H9 (cell line): Measurements from ENCODE around the gene THBS2. TPM values are rescaled to one million over a fixed set of nuclear protein-coding genes. Genes with fewer than 3 reads are reported as not detected.
"Not testable (repeated sequence)": the region's sequence is repeated elsewhere in the genome, so short reads cannot be mapped to it uniquely, and the experiment has no call there.

Experiments
- DNase-seq: peaks from one replicate; pipeline ENCODE4 v3.0.0-alpha.2; 2017
- H2AFZ ChIP-seq: one replicate; pipeline ENCODE4 v1.6.1; 2013; ENCODE audit warnings: mild to moderate bottlenecking, low read length, control low read depth, moderate library complexity
- H2AK5ac ChIP-seq: 2 replicates; pipeline ENCODE4 v1.6.1; 2013; ENCODE audit warnings: low read length, control low read depth, mixed read lengths; ENCODE audit not compliant: insufficient read length
- H2BK120ac ChIP-seq: one replicate; pipeline ENCODE4 v1.6.1; 2013; ENCODE audit warnings: low read depth, mild to moderate bottlenecking, low read length, control low read depth, inconsistent platforms; ENCODE audit not compliant: poor library complexity, severe bottlenecking
- H2BK12ac ChIP-seq: 2 replicates; pipeline ENCODE4 v1.6.1; 2013; ENCODE audit warnings: low read length, control low read depth, mixed read lengths, low read depth; ENCODE audit not compliant: insufficient read length
- H2BK15ac ChIP-seq: 2 replicates; pipeline ENCODE4 v1.6.1; 2013; ENCODE audit warnings: low read depth, low read length, control low read depth
- H2BK20ac ChIP-seq: one replicate; pipeline ENCODE4 v1.6.1; 2013; ENCODE audit warnings: low read depth, mild to moderate bottlenecking, low read length, control low read depth, inconsistent platforms; ENCODE audit not compliant: poor library complexity, severe bottlenecking
- H2BK5ac ChIP-seq: 2 replicates; pipeline ENCODE4 v1.6.1; 2013; ENCODE audit warnings: low read length, control low read depth, mixed read lengths; ENCODE audit not compliant: insufficient read length
- H3K14ac ChIP-seq: 2 replicates; pipeline ENCODE4 v1.6.1; 2013; ENCODE audit warnings: low read length, control low read depth; ENCODE audit not compliant: insufficient read depth
- H3K18ac ChIP-seq: 2 replicates; pipeline ENCODE4 v1.6.1; 2013; ENCODE audit warnings: low read depth, mild to moderate bottlenecking, mixed read lengths, low read length, control low read depth; ENCODE audit not compliant: insufficient read length
- H3K23ac ChIP-seq: 2 replicates; pipeline ENCODE4 v1.6.1; 2013; ENCODE audit warnings: low read length, control low read depth, mixed read lengths, low read depth; ENCODE audit not compliant: insufficient read length
- H3K23me2 ChIP-seq: 2 replicates; pipeline ENCODE4 v1.6.1; 2013; ENCODE audit warnings: low read depth, mild to moderate bottlenecking, mixed read lengths, low read length, control low read depth; ENCODE audit not compliant: insufficient read length, poor library complexity, severe bottlenecking
- H3K27ac ChIP-seq: 2 replicates; pipeline ENCODE4 v1.5.1; 2013; ENCODE audit warnings: low read length, control low read depth, mixed read lengths, low read depth; ENCODE audit not compliant: insufficient read length
- H3K27me3 ChIP-seq: 2 replicates; pipeline ENCODE4 v1.6.1; 2013; ENCODE audit warnings: low read length, control low read depth, inconsistent platforms; ENCODE audit not compliant: insufficient read depth
- H3K4ac ChIP-seq: 2 replicates; pipeline ENCODE4 v1.6.1; 2013; ENCODE audit warnings: low read depth, mild to moderate bottlenecking, control low read depth, inconsistent platforms, low read length, moderate library complexity
- H3K4me1 ChIP-seq: 2 replicates; pipeline ENCODE4 v1.6.1; 2013; ENCODE audit warnings: low read length, control low read depth, inconsistent platforms; ENCODE audit not compliant: insufficient read depth
- H3K4me2 ChIP-seq: 2 replicates; pipeline ENCODE4 v1.6.1; 2013; ENCODE audit warnings: low read length, control low read depth, mixed read lengths; ENCODE audit not compliant: insufficient read length, insufficient read depth
- H3K56ac ChIP-seq: 2 replicates; pipeline ENCODE4 v1.6.1; 2013; ENCODE audit warnings: low read depth, mild to moderate bottlenecking, mixed read lengths, low read length, control low read depth; ENCODE audit not compliant: insufficient read length
- H3K79me1 ChIP-seq: 2 replicates; pipeline ENCODE4 v1.6.1; 2013; ENCODE audit warnings: low read depth, mild to moderate bottlenecking, moderate library complexity, low read length, control low read depth, inconsistent platforms; ENCODE audit not compliant: insufficient read depth, poor library complexity, severe bottlenecking
- H3K79me2 ChIP-seq: 2 replicates; pipeline ENCODE4 v1.6.1; 2013; ENCODE audit warnings: low read length, control low read depth, inconsistent platforms; ENCODE audit not compliant: insufficient read depth
- H3K9ac ChIP-seq: 2 replicates; pipeline ENCODE4 v1.6.1; 2013; ENCODE audit warnings: low read length, control low read depth, mixed read lengths; ENCODE audit not compliant: insufficient read length; ENCODE audit errors: extremely low read depth
- H3K9me3 ChIP-seq: one replicate; pipeline ENCODE4 v1.6.1; 2013; ENCODE audit warnings: low read depth, low read length, inconsistent platforms; ENCODE audit not compliant: control insufficient read depth
- H3T11ph ChIP-seq: one replicate; pipeline ENCODE4 v1.6.1; 2013; ENCODE audit warnings: mild to moderate bottlenecking, low read length, control low read depth, inconsistent platforms
- H4K20me1 ChIP-seq: one replicate; pipeline ENCODE4 v1.6.1; 2013; ENCODE audit not compliant: control insufficient read depth, insufficient read length, insufficient read depth
- H4K5ac ChIP-seq: 2 replicates; pipeline ENCODE4 v1.6.1; 2013; ENCODE audit warnings: low read depth, mild to moderate bottlenecking, mixed read lengths, low read length, control low read depth; ENCODE audit not compliant: insufficient read length
- H4K8ac ChIP-seq: replicated peaks from 2 replicates; pipeline ENCODE4 v1.6.1; 2013; ENCODE audit warnings: low read length, control low read depth, mixed read lengths, low read depth; ENCODE audit not compliant: insufficient read length
- H4K91ac ChIP-seq: 2 replicates; pipeline ENCODE4 v1.6.1; 2013; ENCODE audit warnings: low read depth, mild to moderate bottlenecking, moderate library complexity, mixed read lengths, low read length, control low read depth; ENCODE audit not compliant: insufficient read length
- H3K27ac Mint-ChIP-seq, 3 experiments: 2 replicates in 2 of 3; 3 replicates in 1 of 3; pipeline ENCODE4 v1.8.0; 2020 to 2021; ENCODE audit warnings: mixed read lengths in 3 of 3, mild to moderate bottlenecking in 1 of 3, moderate library complexity in 1 of 3
- H3K27me3 Mint-ChIP-seq: 2 replicates; pipeline ENCODE4 v1.8.0; 2021; ENCODE audit warnings: low read depth, mild to moderate bottlenecking, moderate library complexity, mixed read lengths
- H3K36me3 Mint-ChIP-seq, 3 experiments: 2 replicates in 2 of 3; 3 replicates in 1 of 3; pipeline ENCODE4 v1.8.0; 2020 to 2021; ENCODE audit warnings: low read depth in 3 of 3, mixed read lengths in 3 of 3; ENCODE audit not compliant: insufficient read depth in 1 of 3
- H3K4me1 Mint-ChIP-seq, 2 experiments: 2 replicates each; pipeline ENCODE4 v1.8.0; 2020; ENCODE audit warnings: mixed read lengths in 2 of 2
- H3K4me3 Mint-ChIP-seq, 2 experiments: 2 replicates in 1 of 2; 3 replicates in 1 of 2; pipeline ENCODE4 v1.8.0; 2020 to 2021; ENCODE audit warnings: mild to moderate bottlenecking in 2 of 2, mixed read lengths in 2 of 2, moderate library complexity in 1 of 2
- H3K9me3 Mint-ChIP-seq, 2 experiments: 2 replicates in 1 of 2; 3 replicates in 1 of 2; pipeline ENCODE4 v1.8.0; 2020; ENCODE audit warnings: mild to moderate bottlenecking in 2 of 2, mixed read lengths in 2 of 2, moderate library complexity in 1 of 2
- WGBS: extraction: QIAGEN DNeasy Blood & Tissue Kit; methylation state at CpG from one replicate; pipeline ENCODE4 v1.1.7; 2013; ENCODE audit warnings: missing lambda C conversion rate, low lambda C conversion rate, mixed read lengths; ENCODE audit not compliant: insufficient read length; ENCODE audit errors: extremely low coverage; 5-methylcytosine and 5-hydroxymethylcytosine counted together
- total RNA-seq: library from RNA; stranded (reverse); gene quantifications from 2 replicates; pipeline ENCODE4 v1.2.1, GENCODE V29; 2021
- TF ChIP-seq, protein P1 (sequence below): fragments of 200-600 bp; sonication (generic); conservative IDR thresholded peaks from 3 replicates; pipeline ENCODE4 v1.8.0; 2021; ENCODE audit warnings: antibody characterized with exemption, mild to moderate bottlenecking

Gene THBS2
- total RNA-seq, 1 experiment from 2014 or later = 14.7 TPM

DNA sequence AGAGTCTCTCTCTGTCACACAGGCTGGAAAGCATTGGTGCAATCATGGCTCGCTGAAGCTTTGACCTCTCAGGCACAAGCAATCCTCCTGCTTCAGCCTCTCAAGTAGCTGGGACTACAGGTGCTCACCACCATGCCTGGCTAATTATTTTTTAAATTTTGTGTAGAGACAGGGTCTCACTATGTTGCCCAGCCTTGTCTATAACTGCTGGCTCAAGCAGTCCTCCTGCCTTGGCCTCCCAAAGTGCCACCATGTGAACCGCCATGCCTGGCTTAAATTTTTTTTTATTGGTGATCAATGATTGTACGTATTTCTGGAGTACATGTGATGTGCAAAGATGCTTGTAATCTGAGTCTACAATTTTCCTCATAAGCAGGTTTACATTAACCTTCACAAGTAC is 54.8 kb downstream of the THBS2 start:
- no peak overlapping the region for H2AK5ac ChIP-seq
- Mint-ChIP-seq H3K4me3 (no peak overlapping the region), H3K36me3 (peaks cover 0 to 2% (median 0%) of the 10 kb centered on the region in 3 experiments; a peak in 2 of 7 replicates), H3K4me1 (no peaks in the 10 kb centered on the region), H3K9me3 (peaks cover 3 to 7% of the 10 kb centered on the region in 2 experiments; a peak in 4 of 5 replicates), H3K27me3 (no peaks in the 10 kb centered on the region; the same call in 1 of the 2 replicates), H3K27ac (no peak overlapping the region)
- no peak overlapping the region for H3T11ph ChIP-seq
- no peak overlapping the region for H3K18ac ChIP-seq
- no peak overlapping the region for H2BK5ac ChIP-seq
- H3K23ac ChIP-seq = no peak overlapping the region
- H3K9ac ChIP-seq = no peak overlapping the region
- TF ChIP-seq, protein P1, sequence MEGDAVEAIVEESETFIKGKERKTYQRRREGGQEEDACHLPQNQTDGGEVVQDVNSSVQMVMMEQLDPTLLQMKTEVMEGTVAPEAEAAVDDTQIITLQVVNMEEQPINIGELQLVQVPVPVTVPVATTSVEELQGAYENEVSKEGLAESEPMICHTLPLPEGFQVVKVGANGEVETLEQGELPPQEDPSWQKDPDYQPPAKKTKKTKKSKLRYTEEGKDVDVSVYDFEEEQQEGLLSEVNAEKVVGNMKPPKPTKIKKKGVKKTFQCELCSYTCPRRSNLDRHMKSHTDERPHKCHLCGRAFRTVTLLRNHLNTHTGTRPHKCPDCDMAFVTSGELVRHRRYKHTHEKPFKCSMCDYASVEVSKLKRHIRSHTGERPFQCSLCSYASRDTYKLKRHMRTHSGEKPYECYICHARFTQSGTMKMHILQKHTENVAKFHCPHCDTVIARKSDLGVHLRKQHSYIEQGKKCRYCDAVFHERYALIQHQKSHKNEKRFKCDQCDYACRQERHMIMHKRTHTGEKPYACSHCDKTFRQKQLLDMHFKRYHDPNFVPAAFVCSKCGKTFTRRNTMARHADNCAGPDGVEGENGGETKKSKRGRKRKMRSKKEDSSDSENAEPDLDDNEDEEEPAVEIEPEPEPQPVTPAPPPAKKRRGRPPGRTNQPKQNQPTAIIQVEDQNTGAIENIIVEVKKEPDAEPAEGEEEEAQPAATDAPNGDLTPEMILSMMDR = no peak
- no peak for DNase-seq
- no peaks in the 10 kb centered on the region for H3K23me2 ChIP-seq
- H3K14ac ChIP-seq = no peak overlapping the region
- H3K9me3 ChIP-seq = no peaks in the 10 kb centered on the region
- no peak overlapping the region for H2BK15ac ChIP-seq
- H3K4me1 ChIP-seq = no peaks in the 10 kb centered on the region
- H2AFZ ChIP-seq = no peak overlapping the region
- no peaks in the 10 kb centered on the region for H3K79me2 ChIP-seq
- no peak overlapping the region for H3K27ac ChIP-seq
- H2BK20ac ChIP-seq = no peak overlapping the region
- no CpG with 5 or more reads among the region's 3 CpGs for WGBS
- H4K20me1 ChIP-seq = no peaks in the 10 kb centered on the region
- H3K4ac ChIP-seq = no peak overlapping the region
- H3K56ac ChIP-seq = no peak overlapping the region
- H4K8ac ChIP-seq = no peak overlapping the region
- no peak overlapping the region for H4K91ac ChIP-seq
- no peak overlapping the region for H2BK12ac ChIP-seq
- H4K5ac ChIP-seq = no peak overlapping the region
- no peak overlapping the region for H2BK120ac ChIP-seq
- no peak overlapping the region for H3K4me2 ChIP-seq
- H3K79me1 ChIP-seq = no peaks in the 10 kb centered on the region
- no peaks in the 10 kb centered on the region for H3K27me3 ChIP-seq

DNA sequence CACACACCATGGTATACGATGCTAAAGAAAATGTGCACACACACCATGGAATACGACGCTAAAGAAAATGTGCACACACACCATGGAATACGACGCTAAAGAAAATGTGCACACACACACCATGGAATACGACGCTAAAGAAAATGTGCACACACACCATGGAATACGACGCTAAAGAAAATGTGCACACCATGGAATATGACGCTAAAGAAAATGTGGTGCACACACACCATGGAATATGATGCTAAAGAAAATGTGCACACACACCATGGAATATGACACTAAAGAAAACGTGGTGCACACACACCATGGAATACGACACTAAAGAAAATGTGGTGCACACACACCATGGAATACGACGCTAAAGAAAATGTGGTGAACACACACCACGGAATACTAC is 55.7 kb downstream of the THBS2 start:
- not testable (repeated sequence) for H4K20me1 ChIP-seq, H2BK120ac ChIP-seq, H3K9me3 Mint-ChIP-seq, DNase-seq, H3T11ph ChIP-seq, H2BK12ac ChIP-seq, H4K5ac ChIP-seq, H2BK20ac ChIP-seq, H3K56ac ChIP-seq, H2BK5ac ChIP-seq, H2AFZ ChIP-seq, H3K27me3 ChIP-seq, H4K91ac ChIP-seq, H3K4ac ChIP-seq, H3K4me3 Mint-ChIP-seq, H3K4me1 ChIP-seq, H2AK5ac ChIP-seq, H3K23ac ChIP-seq, H3K79me1 ChIP-seq, H3K79me2 ChIP-seq, H3K27ac ChIP-seq, H4K8ac ChIP-seq, H3K14ac ChIP-seq, H2BK15ac ChIP-seq, H3K9me3 ChIP-seq, H3K9ac ChIP-seq, H3K36me3 Mint-ChIP-seq, H3K27me3 Mint-ChIP-seq, H3K4me1 Mint-ChIP-seq, H3K4me2 ChIP-seq, H3K27ac Mint-ChIP-seq, H3K23me2 ChIP-seq, H3K18ac ChIP-seq
- WGBS = no CpG with 5 or more reads among the region's 15 CpGs
